H54 (cell line): Measurements from ENCODE around the gene EFCC1.

Experiments used
- DNase-seq: peaks from one replicate; pipeline ENCODE4 v3.0.0; 2011; ENCODE audit warnings: low spot score, mixed read lengths; ENCODE audit not compliant: insufficient read length
- FAIRE-seq: peaks from 3 replicates; lab custom pipeline; 2011; peaks lifted over from hg19 to GRCh38; lab: Jason Lieb, UNC
- POLR2A ChIP-seq: IDR thresholded peaks from 2 replicates; pipeline ENCODE4 v1.6.1; 2011; ENCODE audit warnings: low read depth, mild to moderate bottlenecking, low read length

Gene EFCC1

GRCh38 chr3:129054605-129055104, 53.6 kb downstream of the EFCC1 start:
- DNase-seq, result no peak

GRCh38 chr3:129056451-129057173, 55.5 kb downstream of the EFCC1 start:
- DNase-seq (no peak), FAIRE-seq (no peak)
- no peak for TF ChIP-seq POLR2A

More at GRCh38 chr3:129054605-129055104, 53.6 kb downstream of the EFCC1 start:
- no peak for FAIRE-seq
- no peak for TF ChIP-seq POLR2A

- TF ChIP-seq POLR2A, result no peak
- FAIRE-seq (no peak), DNase-seq (no peak)
Observed at GRCh38 chr3:129057249-129057648, 56.1 kb downstream of the EFCC1 start.

GRCh38 chr3:129058441-129059200, 57.5 kb downstream of the EFCC1 start:
- TF ChIP-seq POLR2A, result no peak
- no peak for DNase-seq
- no peak for FAIRE-seq

- FAIRE-seq, result no peak
- DNase-seq, result no peak
- TF ChIP-seq POLR2A, result no peak
Observed at GRCh38 chr3:129059311-129059958, 58.3 kb downstream of the EFCC1 start.

GRCh38 chr3:129060276-129061022, 59.3 kb downstream of the EFCC1 start, which contains the start of gene GP9:
GP9 (plus strand) TSS chr3:129060779; CDS start chr3:129061740, 961 bp downstream.
- no peak for TF ChIP-seq POLR2A
- FAIRE-seq (no peak), DNase-seq (no peak)

GRCh38 chr3:129061023-129061887, 60.2 kb downstream of the EFCC1 start:
- TF ChIP-seq POLR2A, result no peak
- no peak for FAIRE-seq

GRCh38 chr3:129061888-129062834, 61.1 kb downstream of the EFCC1 start:
- no peak for TF ChIP-seq POLR2A
- no peak for DNase-seq
- FAIRE-seq, result no peak

More at GRCh38 chr3:129061023-129061887, 60.2 kb downstream of the EFCC1 start:
- no peak for DNase-seq

GRCh38 chr3:129063091-129063640, 62.1 kb downstream of the EFCC1 start:
- DNase-seq, result no peak
- no peak for TF ChIP-seq POLR2A
- FAIRE-seq, result no peak

GRCh38 chr3:129063841-129064482, 62.9 kb downstream of the EFCC1 start:
- no peak for FAIRE-seq
- TF ChIP-seq POLR2A, result no peak
- DNase-seq, result no peak
